HEK293T (cell line): ENCODE data around the gene IGF2BP3.

Experiments used
- CTCF ChIA-PET: fragments of 350-600 bp; formaldehyde crosslinking; extraction: SDS; loops from one replicate; lab custom pipeline; 2021; ENCODE audit warnings: antibody characterized with exemption, inconsistent platforms; lab: Yijun Ruan, JAX
- POLR2A ChIA-PET: fragments of 350-600 bp; formaldehyde crosslinking; extraction: SDS; loops from one replicate; lab custom pipeline; 2020; ENCODE audit warnings: antibody characterized with exemption, inconsistent platforms; lab: Yijun Ruan, JAX
- DNase-seq: peaks from one replicate; pipeline ENCODE4 v3.0.0; 2012; ENCODE audit warnings: mixed read lengths; ENCODE audit errors: extremely low spot score
- ARNT ChIP-seq: fragments of 450-650 bp; IDR thresholded peaks from 2 replicates; pipeline ENCODE4 v1.6.1; 2017; ENCODE audit warnings: mild to moderate bottlenecking
- BHLHE40 ChIP-seq: fragments of 450-650 bp; IDR thresholded peaks from 2 replicates; pipeline ENCODE4 v1.6.1; 2016; ENCODE audit warnings: mild to moderate bottlenecking, moderate library complexity, borderline replicate concordance
- CTBP1 ChIP-seq: fragments of 450-650 bp; IDR thresholded peaks from 2 replicates; pipeline ENCODE4 v1.6.1; 2016; ENCODE audit warnings: borderline replicate concordance
- ELF4 ChIP-seq: fragments of 450-650 bp; IDR thresholded peaks from 2 replicates; pipeline ENCODE4 v1.6.1; 2017; ENCODE audit warnings: antibody characterized with exemption
- FOXA1 ChIP-seq: fragments of 450-650 bp; IDR thresholded peaks from 2 replicates; pipeline ENCODE4 v1.6.1; 2016; ENCODE audit warnings: mild to moderate bottlenecking
- FOXK2 ChIP-seq: fragments of 450-650 bp; IDR thresholded peaks from 2 replicates; pipeline ENCODE4 v1.6.1; 2016; ENCODE audit warnings: mild to moderate bottlenecking
- FOXM1 ChIP-seq: fragments of 450-650 bp; IDR thresholded peaks from 2 replicates; pipeline ENCODE4 v1.6.1; 2017; ENCODE audit warnings: mild to moderate bottlenecking, borderline replicate concordance
- HDGF ChIP-seq: fragments of 450-650 bp; IDR thresholded peaks from 2 replicates; pipeline ENCODE4 v1.6.1; 2017; ENCODE audit warnings: antibody characterized with exemption, borderline replicate concordance
- L3MBTL2 ChIP-seq: fragments of 450-650 bp; conservative IDR thresholded peaks from 2 replicates; pipeline ENCODE4 v1.6.1; 2016; ENCODE audit warnings: mild to moderate bottlenecking
- LEF1 ChIP-seq: fragments of 450-650 bp; IDR thresholded peaks from 2 replicates; pipeline ENCODE4 v1.6.1; 2017; ENCODE audit warnings: mild to moderate bottlenecking, borderline replicate concordance
- NFRKB ChIP-seq: fragments of 450-650 bp; IDR thresholded peaks from 2 replicates; pipeline ENCODE4 v1.6.1; 2016; ENCODE audit warnings: mild to moderate bottlenecking, moderate library complexity
- PKNOX1 ChIP-seq: fragments of 450-650 bp; IDR thresholded peaks from 2 replicates; pipeline ENCODE4 v1.6.1; 2016
- SP1 ChIP-seq: fragments of 450-650 bp; IDR thresholded peaks from 2 replicates; pipeline ENCODE4 v1.6.1; 2017
- SUZ12 ChIP-seq: fragments of 450-650 bp; IDR thresholded peaks from 2 replicates; pipeline ENCODE4 v1.6.1; 2016; ENCODE audit warnings: mild to moderate bottlenecking
- TARDBP ChIP-seq: fragments of 450-650 bp; IDR thresholded peaks from 2 replicates; pipeline ENCODE4 v1.6.1; 2016
- ZNF384 ChIP-seq: fragments of 450-650 bp; IDR thresholded peaks from 2 replicates; pipeline ENCODE4 v1.6.1; 2016

The IGF2BP3 gene

GRCh38 chr7:23487670-23488069, 17.4 kb upstream of the IGF2BP3 start:
- ChIA-PET CTCF (no interaction called here), POLR2A (no interaction called here)
- DNase-seq, result no peak
- no peak for TF ChIP-seq FOXK2
- TF ChIP-seq L3MBTL2, result no peak
- no peak for TF ChIP-seq CTBP1
- no peak for TF ChIP-seq ELF4
- TF ChIP-seq BHLHE40, result no peak
- TF ChIP-seq PKNOX1, result no peak
- TF ChIP-seq ARNT, result no peak
- TF ChIP-seq NFRKB, result no peak
- no peak for TF ChIP-seq TARDBP
- TF ChIP-seq FOXA1, result no peak
- TF ChIP-seq LEF1, result no peak
- no peak for TF ChIP-seq SUZ12
- TF ChIP-seq HDGF, result no peak
- no peak for TF ChIP-seq FOXM1
- TF ChIP-seq ZNF384, result no peak
- TF ChIP-seq SP1, result no peak

- ChIA-PET CTCF (no interaction called here), POLR2A (no interaction called here)
- TF ChIP-seq FOXA1 (no peak), PKNOX1 (no peak), SP1 (no peak), L3MBTL2 (no peak), LEF1 (no peak), ARNT (no peak), HDGF (no peak), NFRKB (no peak), ELF4 (no peak), ZNF384 (no peak), FOXK2 (no peak), BHLHE40 (no peak), SUZ12 (no peak), CTBP1 (no peak), TARDBP (no peak), FOXM1 (no peak)
- DNase-seq, result no peak
Measured at GRCh38 chr7:23486002-23486773, 15.9 kb upstream of the IGF2BP3 start.

- CTCF ChIA-PET, result interaction anchor here (0.6 kb wide), 1 partner anchor 50 kb away, joined by 11 read pairs; no protein-coding TSS in a partner anchor
- POLR2A ChIA-PET, result interaction anchor here (1.0 to 1.5 kb wide), 2 partner anchors 8 to 48 kb away, joined by 3 read pairs; no protein-coding TSS in a partner anchor
- no peak for DNase-seq
- TF ChIP-seq FOXK2 (no peak), SUZ12 (no peak), L3MBTL2 (no peak), ELF4 (no peak), ARNT (no peak), CTBP1 (no peak), FOXA1 (no peak), LEF1 (no peak), PKNOX1 (no peak), BHLHE40 (no peak), ZNF384 (no peak), FOXM1 (no peak)
Measured at GRCh38 chr7:23482686-23483085, 12.4 kb upstream of the IGF2BP3 start.

GRCh38 chr7:23477962-23478866, 7.9 kb upstream of the IGF2BP3 start:
- TF ChIP-seq LEF1 (no peak), SP1 (no peak), HDGF (no peak), FOXK2 (no peak), BHLHE40 (no peak), CTBP1 (no peak), NFRKB (no peak)
- POLR2A ChIA-PET, result no interaction called here
- DNase-seq, result no peak
- CTCF ChIA-PET, result no interaction called here

- ChIA-PET POLR2A (no interaction called here), CTCF (no interaction called here)
- no peak for DNase-seq
- no peak for TF ChIP-seq SUZ12
Measured at GRCh38 chr7:23477157-23477499, 6.8 kb upstream of the IGF2BP3 start.
